ENCODE results near the gene CDH4.

The CDH4 gene

GRCh38 chr20:61891916-61892649 is 640.0 kb downstream of the CDH4 start:
- DNase-seq: no peak

GRCh38 chr20:61895016-61895415 is 643.0 kb downstream of the CDH4 start:
- DNase-seq: no peak

DNA sequence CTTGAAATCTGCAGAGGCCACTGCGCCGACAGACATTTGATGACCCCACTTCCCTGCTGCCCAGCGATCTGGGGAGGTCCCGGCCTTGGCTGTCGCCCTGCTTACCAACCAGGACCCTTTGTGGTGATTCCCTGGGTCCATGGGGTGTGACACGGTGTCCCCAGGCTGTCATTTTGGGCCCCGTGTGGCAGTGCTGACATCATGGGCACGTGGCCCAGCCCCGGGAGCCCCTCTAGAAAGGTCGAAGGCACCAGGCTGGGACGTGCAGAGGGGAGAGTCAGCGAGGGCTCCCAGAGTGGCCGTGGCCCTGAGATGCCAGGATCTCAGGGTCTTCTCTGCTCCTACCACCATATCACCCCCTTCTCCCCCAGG is 643.6 kb downstream of the CDH4 start:
- DNase-seq: no peak

DNA sequence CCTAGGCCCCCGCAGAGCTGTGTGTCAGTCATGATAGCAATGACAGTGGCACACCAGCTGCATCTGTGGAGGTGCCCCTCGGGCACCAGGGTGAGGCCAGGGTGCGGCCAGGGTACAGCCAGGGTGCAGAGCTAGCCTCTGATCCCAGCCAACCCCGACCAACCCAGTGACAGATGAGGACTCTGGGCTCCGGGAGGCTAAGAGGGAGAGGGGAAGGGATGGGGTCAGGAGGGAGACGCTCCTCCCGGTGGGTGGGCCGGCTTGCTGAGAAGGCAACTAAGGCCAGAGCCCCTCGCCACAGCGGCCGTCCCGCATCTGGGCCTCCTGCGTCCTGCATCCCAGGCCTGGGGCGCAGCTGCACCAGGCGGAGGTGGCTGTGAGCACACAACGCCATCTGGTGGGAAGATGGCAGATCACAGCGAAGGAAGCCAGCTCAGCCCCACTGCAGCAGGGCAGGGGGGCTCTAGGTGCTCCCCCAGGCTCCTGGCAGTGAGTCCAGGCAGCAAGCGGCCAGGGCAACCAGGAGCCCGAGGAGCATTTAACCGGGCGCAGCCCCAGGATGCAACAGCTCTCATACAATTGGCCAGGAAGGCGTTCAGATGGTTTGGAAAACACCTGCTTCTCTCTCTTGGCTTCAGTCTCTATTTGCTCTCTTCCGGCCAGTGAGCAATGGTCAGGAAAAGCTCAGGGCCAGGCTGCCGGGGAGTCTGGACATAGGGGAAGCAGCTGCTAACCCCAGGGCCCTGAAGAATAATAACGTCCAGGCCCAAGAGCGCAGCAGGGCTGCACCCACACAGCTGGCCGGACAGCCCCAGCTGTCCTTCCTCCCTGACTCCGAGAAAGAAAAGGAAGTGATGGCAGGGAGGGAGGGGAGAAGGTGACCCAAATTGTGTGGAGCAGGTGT is 644.2 kb downstream of the CDH4 start:
- no peak for DNase-seq

GRCh38 chr20:61897401-61898295 is 645.6 kb downstream of the CDH4 start:
- no peak for DNase-seq

- DNase-seq: no peak
Measured at GRCh38 chr20:61898405-61898804, 646.3 kb downstream of the CDH4 start.

DNA sequence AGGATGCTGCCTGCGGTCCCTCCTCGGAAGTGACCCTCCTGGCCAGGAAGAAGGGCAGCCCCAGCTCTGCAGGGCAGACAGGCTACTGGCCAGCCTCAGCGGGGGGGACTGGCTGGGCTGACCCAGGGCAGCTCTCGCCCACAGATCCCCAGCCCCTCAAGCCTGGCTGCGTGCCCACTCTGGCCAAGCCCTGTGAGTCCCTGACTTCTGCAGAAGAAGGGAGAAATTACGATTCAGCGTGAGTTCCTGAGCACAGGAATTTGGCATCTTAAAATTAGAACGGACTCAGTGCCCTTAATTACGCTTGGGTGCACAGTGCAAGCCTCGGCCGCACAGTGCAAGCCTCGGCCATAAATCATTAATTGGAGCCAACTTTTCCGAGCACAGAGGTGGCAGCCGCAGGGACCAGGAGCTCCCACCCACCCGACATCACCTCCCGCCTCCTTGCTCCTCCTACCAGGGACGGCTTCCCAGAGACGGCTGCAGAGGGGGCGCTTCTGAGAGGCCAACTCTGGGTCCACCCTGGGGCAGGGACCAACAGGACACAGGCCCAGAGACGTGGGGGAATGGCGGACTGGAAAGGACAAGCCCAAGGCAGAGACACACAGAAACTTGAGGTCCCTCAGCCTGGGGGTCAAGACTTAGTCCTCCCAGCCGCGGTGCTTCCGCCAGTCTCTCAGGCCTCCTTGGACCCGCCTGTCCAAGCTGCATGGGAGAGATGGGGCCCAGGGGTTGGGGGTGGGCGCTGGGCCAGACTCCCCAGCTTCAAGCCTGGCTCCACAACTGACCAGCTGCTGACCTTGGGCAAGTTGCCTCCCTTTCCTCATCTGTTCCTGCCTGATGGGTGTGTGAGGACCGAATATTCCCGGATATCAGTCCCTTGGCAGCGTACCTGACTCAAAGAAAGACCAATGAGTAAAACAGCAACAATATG is 648.2 kb downstream of the CDH4 start:
- DNase-seq: no peak

- no peak for DNase-seq
Measured at GRCh38 chr20:61900945-61901293, 648.9 kb downstream of the CDH4 start.

DNA sequence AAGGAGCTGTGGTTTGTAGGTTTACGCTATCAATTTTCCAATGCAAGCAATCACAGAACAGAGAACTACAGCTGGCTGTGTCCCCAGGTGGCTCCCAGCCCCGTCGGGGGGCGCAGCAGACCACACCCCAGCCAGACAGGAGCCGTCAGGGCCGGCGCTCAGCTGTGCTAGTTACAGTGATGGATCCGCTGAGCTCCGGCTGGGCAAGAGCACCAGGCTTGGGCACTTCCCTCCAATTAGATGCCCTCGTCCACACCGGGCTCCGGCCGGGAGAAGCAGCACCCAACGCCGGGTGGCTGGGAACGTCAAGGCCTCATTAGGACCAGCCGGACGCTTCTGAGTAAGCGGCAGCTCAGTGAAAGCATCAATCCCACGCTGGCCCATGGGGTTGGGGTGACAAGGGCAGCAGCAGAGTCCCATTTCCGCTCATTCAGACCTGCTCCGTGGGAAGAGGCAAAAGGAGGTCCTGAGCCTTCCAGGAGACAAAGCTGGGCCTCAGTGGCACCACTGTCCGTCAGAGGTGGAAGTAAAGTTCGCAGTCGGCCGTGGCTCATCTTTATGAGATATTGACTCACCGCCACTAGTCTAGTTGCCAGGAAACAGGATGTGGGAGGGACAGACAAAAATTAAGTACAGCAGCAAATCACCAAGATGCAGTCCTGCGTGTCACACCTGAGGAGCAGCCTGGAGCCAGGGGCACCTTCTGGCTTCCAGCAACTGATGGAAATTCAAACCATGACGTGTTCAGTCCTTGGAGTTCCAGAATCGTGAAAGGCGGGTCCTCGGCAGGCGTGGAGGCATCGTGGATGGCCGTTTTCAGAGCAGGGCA is 649.5 kb downstream of the CDH4 start:
- no peak for DNase-seq

- no peak for DNase-seq
Measured at GRCh38 chr20:61902221-61902869, 650.3 kb downstream of the CDH4 start.

GRCh38 chr20:61903575-61904340 is 651.7 kb downstream of the CDH4 start:
- no peak for DNase-seq

GRCh38 chr20:61904456-61904855 is 652.4 kb downstream of the CDH4 start:
- DNase-seq: no peak

- no peak for DNase-seq
Measured at GRCh38 chr20:61905781-61906523, 653.9 kb downstream of the CDH4 start.

DNA sequence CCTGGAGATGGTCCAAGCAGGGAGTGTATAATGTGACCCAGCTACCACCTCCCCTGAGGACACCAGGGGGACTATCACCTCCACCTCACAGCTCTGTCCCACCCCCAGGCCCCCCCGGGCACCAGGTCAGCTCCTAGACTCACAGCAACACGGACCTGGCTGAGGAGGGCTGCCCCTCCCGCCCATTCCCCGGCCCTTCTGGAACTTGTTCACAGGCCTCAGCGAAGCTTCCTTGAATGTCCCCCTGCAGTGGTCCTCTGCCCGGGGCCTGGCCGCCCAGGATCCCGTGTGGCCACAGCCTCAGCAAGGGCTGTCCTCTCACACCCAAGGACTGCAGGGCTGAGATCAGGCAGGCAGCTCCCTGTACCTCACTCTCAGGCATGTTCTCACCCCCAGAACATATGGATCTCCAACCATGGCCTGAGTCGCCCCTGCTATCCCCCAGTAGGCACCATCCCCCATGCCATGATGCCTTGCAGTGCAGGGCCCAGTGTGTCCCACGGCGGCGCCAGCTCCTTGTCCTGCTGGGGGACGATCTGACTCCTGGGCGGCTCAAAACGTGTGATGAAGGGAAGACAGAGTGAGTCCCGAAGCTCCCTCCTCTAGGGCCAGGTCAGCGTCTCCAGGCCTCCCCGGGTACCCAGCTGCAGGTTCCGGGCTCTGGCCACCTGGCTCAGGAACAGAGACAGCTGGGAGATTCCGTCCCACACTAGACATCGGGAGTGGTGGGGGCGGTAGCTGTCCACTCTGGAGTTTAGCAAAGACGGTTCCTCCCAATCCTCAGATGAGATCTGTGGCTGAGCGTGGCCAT is 655.2 kb downstream of the CDH4 start:
- no peak for DNase-seq

DNA sequence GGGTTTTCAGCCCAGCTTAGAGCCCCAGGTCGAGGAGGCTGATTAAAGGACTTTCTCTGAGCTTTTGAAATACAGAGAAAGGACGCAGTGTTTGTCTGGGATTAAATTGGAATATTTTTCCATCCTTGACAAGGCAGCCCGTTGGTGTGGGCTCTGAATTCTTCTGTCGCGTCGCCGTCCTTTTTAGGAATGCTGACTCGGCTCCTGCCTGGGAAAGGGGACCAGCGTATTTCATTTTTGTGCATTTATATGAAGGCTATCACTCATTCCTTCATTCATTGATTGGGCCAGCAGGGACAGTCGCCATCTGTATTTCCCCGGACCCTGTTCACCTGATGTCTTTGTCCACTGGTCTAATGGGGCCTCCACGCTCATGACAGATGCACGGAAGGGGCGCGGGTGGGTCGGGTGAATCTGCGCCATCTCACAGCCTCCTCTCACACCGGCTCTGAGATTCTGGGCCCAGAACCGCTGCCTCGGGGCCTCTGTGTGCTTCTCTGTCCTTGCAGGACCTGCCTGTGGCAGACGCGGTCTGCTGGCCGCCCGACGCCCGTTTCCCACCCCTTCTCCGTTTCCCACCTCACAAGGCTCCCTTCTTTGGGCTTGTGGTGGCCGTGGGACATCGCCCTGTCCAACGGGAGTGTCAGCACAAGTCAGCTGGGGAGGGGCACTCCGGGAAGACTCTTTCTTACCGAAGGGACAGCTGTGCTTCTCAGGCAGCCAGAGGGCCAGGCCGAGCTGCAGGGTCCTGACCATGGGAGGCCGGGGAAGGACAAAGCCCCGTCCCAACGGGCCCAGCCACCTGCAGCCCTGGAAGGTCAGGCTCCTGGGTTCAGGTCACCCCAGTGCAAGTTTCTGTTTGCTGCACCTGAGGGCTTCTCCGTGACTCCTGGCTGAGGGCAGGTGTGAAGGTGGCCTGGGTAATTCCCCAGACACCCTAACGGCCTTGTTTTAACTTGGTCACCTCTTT is 656.3 kb downstream of the CDH4 start:
- no peak for DNase-seq

DNA sequence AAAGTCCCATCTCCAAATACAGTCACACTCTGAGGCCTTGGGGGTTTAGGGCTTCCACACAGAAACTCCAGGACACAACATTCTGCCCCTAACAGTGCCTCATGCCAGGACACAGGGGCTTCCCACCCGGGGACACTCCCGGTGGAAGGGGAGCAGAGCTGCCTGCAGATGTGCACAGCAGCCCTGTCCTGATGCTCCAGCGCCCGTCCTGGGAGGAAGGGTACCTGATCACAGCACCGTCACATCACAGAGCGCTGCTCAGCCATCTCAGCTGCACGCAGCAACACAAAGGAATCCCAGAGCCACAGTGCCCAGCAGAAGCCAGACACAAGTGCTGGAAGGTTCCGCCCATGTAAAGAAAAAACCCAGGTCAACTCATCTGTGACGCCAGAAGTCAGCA is 657.0 kb downstream of the CDH4 start:
- no peak for DNase-seq

DNA sequence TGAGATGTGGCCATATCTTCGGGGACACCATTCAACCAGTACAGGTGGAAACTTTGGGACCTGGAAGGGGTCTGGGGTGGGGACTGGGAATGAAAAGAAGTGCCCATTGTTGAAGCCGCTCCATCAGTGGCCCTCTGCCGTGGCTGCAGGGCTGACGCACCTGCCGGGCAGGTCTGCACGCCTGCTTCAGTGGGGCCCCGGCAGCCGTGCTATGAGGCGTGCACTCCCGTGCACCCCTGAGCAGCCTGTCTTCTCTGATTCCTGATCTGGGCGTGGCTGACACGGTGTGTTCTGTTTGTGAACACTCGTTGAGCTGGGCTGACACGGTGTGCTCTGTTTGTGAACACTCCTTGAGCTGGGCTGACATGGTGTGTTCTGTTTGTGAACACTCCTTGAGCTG is 657.8 kb downstream of the CDH4 start:
- DNase-seq: no peak
